CMK (cell line): ENCODE measurements around the gene GOLPH3.
"Not testable (repeated sequence)": the region's sequence is repeated elsewhere in the genome, so short reads cannot be mapped to it uniquely, and the experiment has no call there.

ENCODE experiments used
- DNase-seq: peaks from one replicate; pipeline ENCODE4 v3.0.0-alpha.2; 2010; ENCODE audit warnings: low read depth

Gene GOLPH3

DNA sequence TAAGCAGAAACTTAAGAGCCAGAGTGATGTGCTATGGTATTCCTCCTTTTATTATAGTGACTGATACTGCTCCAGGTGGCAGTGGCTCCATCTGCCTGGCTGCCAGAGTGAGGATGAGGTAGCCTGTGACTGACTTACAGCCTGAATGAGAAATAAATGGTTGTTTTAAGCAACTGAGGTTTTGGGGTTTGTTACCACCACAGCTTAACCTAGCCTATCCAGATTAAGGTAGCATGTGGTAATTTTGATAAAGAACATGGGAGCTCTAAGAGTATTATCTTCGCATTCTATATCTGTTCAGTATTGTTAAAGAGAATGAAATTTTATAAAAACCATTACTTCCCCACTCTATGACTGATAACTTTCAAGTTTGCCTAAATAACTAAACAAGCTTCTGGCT lies 39.0 kb downstream of the GOLPH3 start:
- DNase-seq: no peak

- no peak for DNase-seq
Measured at GRCh38 chr5:32132757-32133156, 41.4 kb downstream of the GOLPH3 start.

DNA sequence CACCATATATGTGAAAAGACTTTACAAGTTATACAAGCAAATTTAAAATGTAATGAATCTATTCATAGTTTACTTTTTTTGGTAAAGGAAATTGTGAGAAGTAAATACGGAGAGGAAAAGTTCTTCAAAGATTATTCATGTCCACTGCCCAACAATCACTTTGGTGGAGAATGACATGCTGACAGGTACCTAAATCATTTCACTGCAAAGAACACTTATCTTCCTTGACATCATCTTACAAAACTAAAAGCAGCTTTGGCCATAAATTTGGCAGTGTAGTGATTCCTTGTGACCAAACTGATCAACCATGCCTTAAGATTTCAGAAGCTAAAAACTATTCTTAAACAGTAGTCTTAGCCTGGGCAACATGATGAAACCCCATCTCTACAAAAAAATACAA lies 42.5 kb downstream of the GOLPH3 start:
- no peak for DNase-seq

- no peak for DNase-seq
Measured at GRCh38 chr5:32130865-32131264, 43.3 kb downstream of the GOLPH3 start.

- DNase-seq: no peak
Measured at GRCh38 chr5:32129074-32129598, 45.0 kb downstream of the GOLPH3 start.

DNA sequence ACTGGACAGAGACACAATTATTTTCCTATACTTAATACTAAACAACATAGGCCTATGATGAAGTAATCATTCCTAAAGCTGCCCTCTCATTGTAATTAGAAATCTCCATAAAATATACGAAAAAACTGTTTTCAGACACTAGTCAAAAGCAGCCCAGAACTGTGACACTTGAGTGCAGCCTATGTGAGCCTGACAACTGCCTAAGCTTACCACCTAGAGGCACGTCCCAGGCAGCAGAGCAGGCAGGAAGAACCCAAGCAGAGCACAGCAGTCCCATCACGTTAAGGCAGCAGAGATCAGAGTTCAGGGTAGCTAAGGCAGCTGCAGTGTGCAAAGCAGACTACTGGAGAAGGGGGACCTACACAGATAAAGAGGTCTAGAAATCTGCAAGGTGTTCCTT lies 46.4 kb downstream of the GOLPH3 start:
- DNase-seq: no peak

DNA sequence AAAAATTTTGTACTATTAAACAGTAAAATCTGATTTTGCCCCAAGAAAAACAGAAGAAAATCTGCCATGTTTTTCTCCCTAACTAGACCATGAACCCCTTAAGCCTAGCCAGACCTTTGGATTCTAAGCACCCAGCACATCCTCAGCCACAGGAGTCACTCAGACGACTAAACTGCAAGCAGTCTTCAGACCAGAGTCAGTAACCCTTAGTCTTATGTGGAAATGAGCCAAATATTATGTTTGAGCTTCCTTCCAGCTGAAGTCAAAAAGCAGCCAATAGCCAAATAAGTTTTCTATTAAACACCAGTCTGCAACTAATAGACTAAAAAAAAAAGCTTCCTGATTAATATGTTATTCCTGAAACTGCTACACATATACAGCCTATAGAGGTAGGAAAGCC lies 47.4 kb downstream of the GOLPH3 start:
- DNase-seq: no peak

- DNase-seq: no peak
Measured at GRCh38 chr5:32123889-32124676, 50.0 kb downstream of the GOLPH3 start.

- no peak for DNase-seq
Measured at GRCh38 chr5:32123058-32123805, 50.9 kb downstream of the GOLPH3 start.

- not testable (repeated sequence) for DNase-seq
Measured at GRCh38 chr5:32118922-32119321, 55.2 kb downstream of the GOLPH3 start.

DNA sequence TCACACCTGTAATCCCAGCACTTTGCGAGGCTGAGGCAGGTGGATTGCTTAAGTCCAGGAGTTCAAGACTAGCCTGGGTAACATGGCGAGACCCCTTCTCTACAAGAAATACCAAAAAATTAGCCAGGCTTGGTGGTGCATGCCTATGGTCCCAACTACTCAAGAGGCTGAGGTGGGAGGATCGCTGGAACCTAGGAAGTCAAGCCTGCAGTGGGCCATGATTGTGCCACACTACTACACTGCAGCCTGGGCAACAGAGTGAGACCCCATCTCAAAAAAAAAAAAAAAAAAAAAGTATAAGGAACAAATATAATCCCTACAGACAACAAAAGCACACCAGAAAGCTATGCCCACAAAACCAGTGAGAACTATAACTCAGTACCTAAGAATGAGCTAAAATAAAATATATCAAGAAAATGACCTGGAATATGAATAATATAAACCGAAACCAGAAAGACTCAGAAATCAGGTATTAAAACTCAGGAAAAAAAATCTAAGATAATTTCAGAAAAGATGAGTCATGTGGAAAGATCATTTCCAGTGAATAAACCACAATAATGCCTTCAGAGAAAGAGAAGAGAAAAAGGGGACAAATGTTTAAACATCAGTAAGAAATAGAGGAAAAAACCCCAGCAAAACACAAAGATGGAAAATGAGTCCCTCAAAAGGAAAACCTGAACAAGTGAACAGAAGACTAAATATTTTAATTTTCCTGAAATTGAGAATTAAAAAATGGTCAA lies 57.4 kb downstream of the GOLPH3 start:
- no peak for DNase-seq

DNA sequence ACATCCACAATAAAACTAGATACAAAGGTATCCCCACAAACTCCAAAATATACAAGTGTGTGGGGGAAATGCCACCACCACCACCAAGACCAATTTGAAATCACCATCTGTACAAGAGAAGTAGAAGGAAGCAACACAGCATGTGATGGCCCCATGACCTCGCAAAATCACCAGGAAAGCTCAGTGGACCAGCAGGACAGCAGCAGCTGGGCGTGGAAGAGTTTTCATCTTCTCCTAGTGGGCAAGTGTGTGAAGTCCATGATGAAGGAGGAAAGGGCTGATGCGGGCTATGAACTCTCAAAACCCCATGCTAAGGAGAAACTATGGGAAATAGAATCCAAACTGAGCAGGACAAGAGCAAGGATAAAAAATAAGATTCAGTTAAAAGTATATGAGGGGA lies 58.1 kb downstream of the GOLPH3 start:
- DNase-seq: no peak

- DNase-seq: no peak
Measured at GRCh38 chr5:32110111-32110696, 63.9 kb downstream of the GOLPH3 start.

DNA sequence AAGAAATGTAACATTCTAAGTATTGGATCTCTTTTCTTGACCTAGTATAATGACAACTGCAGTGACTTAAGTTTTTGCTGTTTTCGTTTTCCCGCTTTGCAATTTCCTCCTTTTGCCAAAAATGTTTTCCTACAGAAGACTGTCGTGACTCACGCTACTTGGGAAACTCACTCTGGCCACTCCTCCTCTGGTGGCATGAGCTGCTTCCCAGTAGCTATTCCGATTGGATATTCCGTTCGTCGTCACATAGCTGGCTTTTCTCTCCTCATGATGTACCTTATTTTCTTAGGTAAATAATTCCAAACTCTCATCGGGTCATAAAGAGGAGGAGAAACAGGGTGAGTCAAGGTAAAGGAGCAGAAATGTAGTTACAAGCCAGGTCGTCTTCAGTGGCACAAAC lies 64.9 kb downstream of the GOLPH3 start:
- DNase-seq: no peak

GRCh38 chr5:32108167-32108566 lies 66.0 kb downstream of the GOLPH3 start:
- no peak for DNase-seq

- no peak for DNase-seq
Measured at GRCh38 chr5:32107291-32107690, 66.8 kb downstream of the GOLPH3 start.

GRCh38 chr5:32103521-32103920 lies 70.6 kb downstream of the GOLPH3 start:
- DNase-seq: no peak

DNA sequence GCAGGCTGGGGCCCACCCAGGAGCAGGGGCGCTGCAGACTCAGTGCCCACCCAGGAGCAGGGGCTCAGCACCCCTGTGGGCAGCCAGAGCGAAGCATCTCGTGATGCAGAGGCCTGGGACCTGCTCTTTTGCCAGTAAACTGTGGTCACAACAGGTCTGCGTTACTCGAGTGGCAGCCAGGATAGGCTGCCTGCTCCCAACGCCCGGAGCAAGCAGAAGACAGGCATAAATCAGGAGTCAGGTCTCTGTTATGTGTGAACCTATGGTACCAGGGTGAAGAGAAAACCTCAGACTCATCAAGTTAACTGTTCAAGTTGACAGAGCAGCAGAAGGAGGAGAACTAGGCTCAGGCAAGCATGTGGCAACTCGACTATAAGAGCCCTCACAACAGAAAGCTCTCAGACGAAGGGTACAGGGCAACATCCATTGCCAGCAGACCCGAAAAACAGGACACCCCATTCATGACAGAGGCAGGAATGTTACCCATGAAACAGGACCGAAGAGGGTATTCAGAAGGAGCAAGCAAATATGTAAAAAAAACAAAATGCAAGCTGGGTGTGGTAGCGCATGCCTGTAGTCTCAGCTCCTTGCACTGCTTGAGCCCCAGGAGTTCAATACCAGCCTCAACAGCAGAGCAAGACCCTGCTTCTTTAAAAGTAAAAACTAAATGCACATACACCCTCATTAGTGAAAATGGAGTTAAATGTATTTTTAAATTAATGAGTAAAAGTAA lies 71.7 kb downstream of the GOLPH3 start:
- DNase-seq: no peak

- DNase-seq: no peak
Measured at GRCh38 chr5:32100691-32101302, 73.3 kb downstream of the GOLPH3 start.

- no peak for DNase-seq
Measured at GRCh38 chr5:32100230-32100629, 73.9 kb downstream of the GOLPH3 start.

- DNase-seq: no peak
Measured at GRCh38 chr5:32099486-32100035, 74.6 kb downstream of the GOLPH3 start.
